K562 (cell line): Measurements from ENCODE around the gene CEACAM5. TPM values are rescaled to one million over a fixed set of nuclear protein-coding genes. Genes with fewer than 3 reads are reported as not detected.

ENCODE experiments used
- ATAC-seq: fragments of 200-7000 bp; cut with Tn5 transposase; 3 replicates; pipeline ENCODE4 v1.9.1; 2020; ENCODE audit warnings: moderate library complexity
- BruUV-seq: library from RNA; stranded (reverse); fragments of 400-500 nt; replicated peaks from 2 replicates; lab custom pipeline; 2021; lab: Mats Ljungman, UMichigan
- CTCF ChIA-PET: fragments of 300-600 bp; formaldehyde crosslinking; extraction: SDS; loops from one replicate; lab custom pipeline; 2021; ENCODE audit warnings: low intra/inter-chr PET ratio; lab: Yijun Ruan, JAX
- POLR2A ChIA-PET: fragments of 300-600, 350-650 bp; sonication (Branson Sonifier 250); formaldehyde crosslinking; extraction: SDS; loops from one replicate; lab custom pipeline; 2021; ENCODE audit warnings: antibody characterized with exemption, inconsistent platforms; lab: Yijun Ruan, JAX
- DNase-seq, 4 experiments: peaks; one replicate each; pipeline versions ENCODE4 v3.0.0 to v3.0.0-alpha.2; 2011 to 2018; ENCODE audit warnings: low spot score in 3 of 4, mixed read lengths in 3 of 4; ENCODE audit errors: extremely low read depth in 1 of 4
- FAIRE-seq: peaks from 2 replicates; lab custom pipeline; 2011; peaks lifted over from hg19 to GRCh38; lab: Jason Lieb, UNC
- H2AFZ ChIP-seq: 2 replicates; pipeline ENCODE4 v1.6.0; 2011; ENCODE audit warnings: low read depth, low read length, control low read depth, inconsistent platforms
- H3K27ac ChIP-seq: fragments of 200-600 bp; 3 replicates; pipeline ENCODE4 v1.8.0; 2011; ENCODE audit warnings: low read depth, mild to moderate bottlenecking, control low read depth, inconsistent platforms, low read length, moderate library complexity, mixed read lengths; ENCODE audit errors: extremely low read depth
- H3K27me3 ChIP-seq, 2 experiments: fragments of 300-600 bp in 1 of 2; 2 replicates in 1 of 2; 3 replicates in 1 of 2; pipeline versions ENCODE4 v1.6.0 to v1.8.0; 2011; ENCODE audit warnings: inconsistent platforms in 2 of 2, low read length in 2 of 2, mild to moderate bottlenecking in 1 of 2, mixed read lengths in 1 of 2, moderate library complexity in 1 of 2; ENCODE audit not compliant: control insufficient read depth in 2 of 2, insufficient read depth in 2 of 2
- H3K36me3 ChIP-seq: fragments of 300-600 bp; 3 replicates; pipeline ENCODE4 v1.8.0; 2011; ENCODE audit warnings: mild to moderate bottlenecking, low read length, inconsistent platforms; ENCODE audit not compliant: control insufficient read depth, insufficient read depth
- H3K4me1 ChIP-seq, 2 experiments: fragments of 200-600 bp in 1 of 2; replicated peaks in 1 of 2; 2 replicates in 1 of 2; 3 replicates in 1 of 2; pipeline versions ENCODE4 v1.5.1 to v1.8.0; 2011; ENCODE audit warnings: inconsistent platforms in 2 of 2, low read length in 2 of 2, mild to moderate bottlenecking in 1 of 2, mixed read lengths in 1 of 2, moderate library complexity in 1 of 2; ENCODE audit not compliant: control insufficient read depth in 2 of 2, insufficient read depth in 2 of 2
- H3K4me2 ChIP-seq: 2 replicates; pipeline ENCODE4 v1.6.1; 2011; ENCODE audit warnings: low read length, control low read depth, inconsistent platforms, mixed read lengths; ENCODE audit not compliant: insufficient read depth
- H3K4me3 ChIP-seq: fragments of 200-600 bp; sonication (generic), shearing (Covaris generic); 2 replicates; pipeline ENCODE4 v1.5.1; 2016; ENCODE audit warnings: control low read depth, inconsistent platforms
- H3K79me2 ChIP-seq: fragments of 200-600 bp; 3 replicates; pipeline ENCODE4 v1.8.0; 2011; ENCODE audit warnings: low read length, inconsistent platforms; ENCODE audit not compliant: control insufficient read depth, insufficient read depth
- H3K9ac ChIP-seq, 2 experiments: 2 replicates each; pipeline versions ENCODE4 v1.6.0 to v1.6.1; 2011; ENCODE audit warnings: low read depth in 2 of 2, low read length in 2 of 2, control low read depth in 1 of 2, inconsistent platforms in 1 of 2, mild to moderate bottlenecking in 1 of 2, mixed read lengths in 1 of 2; ENCODE audit not compliant: insufficient read depth in 1 of 2
- H3K9me1 ChIP-seq: one replicate; pipeline ENCODE4 v1.6.0; 2011; ENCODE audit warnings: inconsistent platforms, mild to moderate bottlenecking, low read length, moderate library complexity; ENCODE audit not compliant: control insufficient read depth, insufficient read depth
- H3K9me3 ChIP-seq: replicated peaks from 2 replicates; pipeline ENCODE4 v1.5.1; 2011; ENCODE audit warnings: low read depth, low read length, inconsistent platforms; ENCODE audit not compliant: control insufficient read depth, insufficient read depth
- H4K20me1 ChIP-seq: replicated peaks from 2 replicates; pipeline ENCODE4 v1.6.1; 2011; ENCODE audit warnings: low read length, inconsistent platforms, mixed read lengths; ENCODE audit not compliant: control insufficient read depth, insufficient read depth
- BRD4 ChIP-seq: fragments of 200-600 bp; sonication (generic); IDR thresholded peaks from 2 replicates; pipeline ENCODE4 v1.6.1; 2017; ENCODE audit warnings: inconsistent platforms
- FOS ChIP-seq: IDR thresholded peaks from 3 replicates; pipeline ENCODE4 v1.6.1; 2011; ENCODE audit not compliant: insufficient read length; ENCODE audit errors: extremely low read depth
- FOSL1 ChIP-seq: fragments of 200-800 bp; sonication (Bioruptor generic); conservative IDR thresholded peaks from 2 replicates; pipeline ENCODE4 v1.6.1; 2016; ENCODE audit warnings: missing genetic modification characterization, missing compliant biosample characterization
- PTRF ChIP-seq: fragments of 450-650 bp; IDR thresholded peaks from 2 replicates; pipeline ENCODE4 v1.6.1; 2016; ENCODE audit warnings: mild to moderate bottlenecking, missing genetic modification characterization, missing compliant biosample characterization
- ZNF445 ChIP-seq: fragments of 250-450 bp; sonication (Bioruptor Pico); IDR thresholded peaks from 2 replicates; pipeline ENCODE4 v1.4.0; 2020; ENCODE audit warnings: low read depth, mild to moderate bottlenecking, moderate library complexity
- WGBS: fragments of 100-300 bp; shearing (Covaris generic); methylation state at CpG from one replicate; pipeline ENCODE4 v1.1.6; 2016; ENCODE audit warnings: low coverage, mixed read lengths; ENCODE audit not compliant: insufficient coverage; ENCODE audit errors: missing lambda C conversion rate; 5-methylcytosine and 5-hydroxymethylcytosine counted together
- in situ Hi-C: fragments of 300-500 bp; cut with MboI; formaldehyde crosslinking; loops from 4 replicates; pipeline ENCODE4 v1.15.0; 2018; ENCODE audit warnings: inconsistent platforms, mixed read lengths
- intact Hi-C: fragments of 100-400 bp; cut with micrococcal nuclease; formaldehyde crosslinking; loops from 2 replicates; pipeline ENCODE4 v1.14.2; 2022
- polyA plus RNA-seq, 8 experiments: library from polyadenylated mRNA; depleted of rRNA in 4 of 8; stranded (reverse) in 5 of 8; unstranded in 3 of 8; fragments of >200 nt; fragmentation: Nextera tagmentation in 2 of 8; fragmentation: Illumina TruSeq in 1 of 8; extraction: Ambion mirVana in 2 of 8; extraction: Trizol in 1 of 8; gene quantifications; 2 replicates each; pipeline versions ENCODE4 v1.2.1 to v1.2.3, GENCODE V29; 2011 to 2014; ENCODE audit warnings: inconsistent platforms in 1 of 8, missing spikeins in 1 of 8
- total RNA-seq, 7 experiments: library from RNA; depleted of rRNA in 6 of 7; stranded (reverse); fragments of >200 nt in 6 of 7; fragmentation: Illumina TruSeq in 2 of 7; extraction: Trizol in 2 of 7; gene quantifications; 2 replicates each; pipeline versions ENCODE4 v1.2.1 to v1.2.3, GENCODE V29; 2011 to 2021; ENCODE audit warnings: low replicate concordance in 1 of 7
- TF ChIP-seq, protein P1 (sequence below): fragments of 250-450 bp; sonication (Bioruptor Pico); IDR thresholded peaks from 2 replicates; pipeline ENCODE4 v1.8.0; 2021; ENCODE audit warnings: borderline replicate concordance, mild to moderate bottlenecking, moderate library complexity; ENCODE audit not compliant: poor library complexity, severe bottlenecking

Gene CEACAM5
- total and polyA plus RNA-seq, 9 of the 15 experiments (the other 6 are each of a cell fraction or from before 2014, with no cell fraction given) = 0.33 TPM; not detected in 8

DNA sequence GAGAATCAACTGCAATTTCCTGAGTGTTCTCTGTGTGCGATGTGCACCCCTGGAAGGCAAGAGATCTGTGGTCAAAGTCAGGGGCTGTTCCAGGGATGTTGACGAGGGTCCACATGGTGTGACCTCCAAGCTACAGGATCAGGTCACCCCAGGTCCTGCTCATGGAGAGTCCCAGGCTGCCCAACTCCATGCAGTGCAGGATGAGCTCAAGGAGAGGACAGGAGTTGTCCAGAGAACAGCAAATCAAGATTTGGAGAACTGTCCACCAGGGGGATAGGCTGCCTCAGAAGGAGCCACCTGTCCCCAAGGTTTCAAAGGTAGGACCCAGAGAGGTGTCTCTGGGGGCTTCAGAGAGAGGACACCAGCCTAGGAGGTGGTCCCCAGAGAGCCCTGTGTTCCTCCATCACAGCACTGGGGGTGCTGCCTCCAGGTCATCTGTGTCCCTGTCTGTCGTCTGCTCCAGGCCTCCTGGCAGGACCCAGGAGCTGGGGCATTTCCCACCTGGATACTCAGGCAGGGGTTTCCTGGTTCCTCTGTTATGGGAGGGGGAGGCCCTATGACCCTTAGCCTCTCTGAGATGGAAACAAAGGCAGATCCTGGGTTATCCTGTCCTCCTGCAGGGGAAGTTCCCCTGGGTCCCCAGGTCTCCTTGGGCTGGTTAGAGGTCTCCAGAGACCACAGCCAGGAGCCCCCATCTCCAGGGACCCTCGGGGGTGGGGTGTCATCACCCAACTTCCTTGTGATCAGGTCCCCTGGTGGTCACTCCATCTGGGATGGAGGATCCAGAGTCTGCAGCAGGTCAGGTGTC, 18.2 kb upstream of the CEACAM5 start:
- no peaks in the 10 kb centered on the region for H4K20me1 ChIP-seq
- DNase-seq = no peak
- ATAC-seq = no peak
- H3K27ac ChIP-seq = no peak overlapping the region
- no peak overlapping the region for H2AFZ ChIP-seq
- no peak overlapping the region for H3K9ac ChIP-seq
- H3K9me3 ChIP-seq = no peaks in the 10 kb centered on the region
- H3K4me2 ChIP-seq = no peak overlapping the region
- no peak overlapping the region for H3K4me3 ChIP-seq
- no peak for FAIRE-seq
- BruUV-seq = no TSS peak
- no peaks in the 10 kb centered on the region; a peak in 1 of 5 replicates for H3K4me1 ChIP-seq
- TF ChIP-seq, protein P1, sequence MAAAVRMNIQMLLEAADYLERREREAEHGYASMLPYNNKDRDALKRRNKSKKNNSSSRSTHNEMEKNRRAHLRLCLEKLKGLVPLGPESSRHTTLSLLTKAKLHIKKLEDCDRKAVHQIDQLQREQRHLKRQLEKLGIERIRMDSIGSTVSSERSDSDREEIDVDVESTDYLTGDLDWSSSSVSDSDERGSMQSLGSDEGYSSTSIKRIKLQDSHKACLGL = no peak
- TF ChIP-seq FOSL1 (tag) = no peak
- TF ChIP-seq BRD4 = no peak
- no peak for TF ChIP-seq PTRF (tag)
- TF ChIP-seq ZNF445 = no peak
- TF ChIP-seq FOS = no peak
- no peaks in the 10 kb centered on the region for H3K79me2 ChIP-seq
- no peaks in the 10 kb centered on the region for H3K9me1 ChIP-seq
- 0% methylated on average over 4 of the region's 4 CpGs for WGBS
- CTCF ChIA-PET = no interaction called here
- intact Hi-C loops = loop anchor here (5.0 kb wide), 1 partner anchor 48 kb away; no protein-coding TSS in a partner anchor
- H3K27me3 ChIP-seq = no peaks in the 10 kb centered on the region; a peak in 1 of 5 replicates
- POLR2A ChIA-PET = no interaction called here
- in situ Hi-C loops = no loop called here
- no peaks in the 10 kb centered on the region for H3K36me3 ChIP-seq
